Uterus (tissue), 2 donors: ENCODE measurements around the gene NDUFA11.

ENCODE experiments used
- POLR2A ChIP-seq, 2 donors: fragments of 450-650 bp; IDR thresholded peaks; one replicate each; pipeline ENCODE4 v1.6.1; 2016; ENCODE audit warnings: antibody characterized with exemption in 2 of 2, mild to moderate bottlenecking in 1 of 2, moderate library complexity in 1 of 2
- TF ChIP-seq, protein P1 (sequence below), 4 experiments: fragments of 200-600 bp in 2 of 4; fragments of 450-650 bp in 2 of 4; sonication (generic) in 2 of 4; IDR thresholded peaks; one replicate each; pipeline ENCODE4 v1.5.1; 2016 to 2019; ENCODE audit warnings: antibody characterized with exemption in 4 of 4, mild to moderate bottlenecking in 2 of 4, moderate library complexity in 1 of 4

DNA sequence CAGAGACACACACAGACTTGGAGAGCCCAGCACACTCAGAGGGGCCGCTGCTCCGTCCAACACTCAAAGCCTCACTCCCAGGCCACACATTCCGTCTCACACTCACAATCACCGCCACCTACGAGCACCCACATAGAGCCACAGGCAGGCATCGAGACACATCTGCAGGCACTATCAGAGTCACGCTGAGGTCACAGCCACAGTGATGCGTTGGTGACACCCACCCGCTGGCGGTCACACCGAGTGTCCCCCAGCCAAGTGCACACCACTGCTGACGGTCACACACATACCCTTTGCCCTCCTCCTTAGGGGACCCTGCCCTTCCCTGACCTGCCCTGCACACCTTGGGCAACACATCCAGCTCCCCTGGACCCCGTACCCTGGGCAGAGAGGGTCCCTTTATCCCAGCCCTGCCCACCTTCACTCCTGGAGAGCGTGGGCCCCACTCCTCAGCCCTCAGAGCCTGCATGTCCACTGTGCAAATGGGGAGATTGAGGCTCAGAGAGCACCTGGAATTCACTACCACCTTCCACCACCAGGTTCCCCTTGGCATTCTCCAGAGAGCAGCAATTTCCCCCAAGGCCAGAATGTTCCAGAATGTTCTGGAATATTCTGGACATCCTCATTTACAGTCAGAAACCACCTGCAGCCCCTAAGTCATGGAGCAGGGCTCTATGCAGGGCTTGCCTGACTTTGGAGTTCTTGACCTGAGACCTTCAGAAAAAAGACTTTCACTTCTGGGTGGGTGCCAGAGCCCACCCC is 38.7 kb downstream of the NDUFA11 start:
- TF ChIP-seq, protein P1, sequence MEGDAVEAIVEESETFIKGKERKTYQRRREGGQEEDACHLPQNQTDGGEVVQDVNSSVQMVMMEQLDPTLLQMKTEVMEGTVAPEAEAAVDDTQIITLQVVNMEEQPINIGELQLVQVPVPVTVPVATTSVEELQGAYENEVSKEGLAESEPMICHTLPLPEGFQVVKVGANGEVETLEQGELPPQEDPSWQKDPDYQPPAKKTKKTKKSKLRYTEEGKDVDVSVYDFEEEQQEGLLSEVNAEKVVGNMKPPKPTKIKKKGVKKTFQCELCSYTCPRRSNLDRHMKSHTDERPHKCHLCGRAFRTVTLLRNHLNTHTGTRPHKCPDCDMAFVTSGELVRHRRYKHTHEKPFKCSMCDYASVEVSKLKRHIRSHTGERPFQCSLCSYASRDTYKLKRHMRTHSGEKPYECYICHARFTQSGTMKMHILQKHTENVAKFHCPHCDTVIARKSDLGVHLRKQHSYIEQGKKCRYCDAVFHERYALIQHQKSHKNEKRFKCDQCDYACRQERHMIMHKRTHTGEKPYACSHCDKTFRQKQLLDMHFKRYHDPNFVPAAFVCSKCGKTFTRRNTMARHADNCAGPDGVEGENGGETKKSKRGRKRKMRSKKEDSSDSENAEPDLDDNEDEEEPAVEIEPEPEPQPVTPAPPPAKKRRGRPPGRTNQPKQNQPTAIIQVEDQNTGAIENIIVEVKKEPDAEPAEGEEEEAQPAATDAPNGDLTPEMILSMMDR (IDR thresholded peaks at IDR 0.05), result peak in 1 of 4 experiments; percentile 5
- TF ChIP-seq POLR2A (IDR thresholded peaks at IDR 0.05), result no peak
